Endothelial cell of umbilical vein (primary cell): ENCODE results near the gene MAN2B2.
"Not testable (repeated sequence)": the region's sequence is repeated elsewhere in the genome, so short reads cannot be mapped to it uniquely, and the experiment has no call there.

Experiments used
- CTCF ChIP-seq, 2 donors: IDR thresholded peaks; 1 replicate in 1 of 2; 2 replicates in 1 of 2; pipeline ENCODE4 v1.5.1; 2011; ENCODE audit warnings: low read length in 2 of 2, mild to moderate bottlenecking in 2 of 2, moderate library complexity in 2 of 2, control low read depth in 1 of 2, inconsistent platforms in 1 of 2, low read depth in 1 of 2; ENCODE audit not compliant: insufficient read depth in 1 of 2; ENCODE audit errors: extremely low read depth in 1 of 2
- MAX ChIP-seq: IDR thresholded peaks from 2 replicates; pipeline ENCODE4 v1.6.1; 2011; ENCODE audit not compliant: insufficient read depth, insufficient read length
- POLR2AphosphoS5 ChIP-seq: IDR thresholded peaks from 2 replicates; pipeline ENCODE4 v1.6.1; 2012; ENCODE audit warnings: low read depth, mild to moderate bottlenecking, control low read depth, low read length, moderate library complexity; ENCODE audit not compliant: insufficient read depth

GRCh38 chr4:6655291-6655690 is 80.3 kb downstream of the MAN2B2 start:
- not testable (repeated sequence) for TF ChIP-seq MAX; CTCF (IDR thresholded peaks at IDR 0.05; ENCODE audit: extremely low read depth in 1 of 2, insufficient read depth in 1 of 2, low read depth in 1 of 2, low read length in 2 of 2); POLR2AphosphoS5
